Measurements from ENCODE around the gene TBC1D22A.

The TBC1D22A gene

DNA sequence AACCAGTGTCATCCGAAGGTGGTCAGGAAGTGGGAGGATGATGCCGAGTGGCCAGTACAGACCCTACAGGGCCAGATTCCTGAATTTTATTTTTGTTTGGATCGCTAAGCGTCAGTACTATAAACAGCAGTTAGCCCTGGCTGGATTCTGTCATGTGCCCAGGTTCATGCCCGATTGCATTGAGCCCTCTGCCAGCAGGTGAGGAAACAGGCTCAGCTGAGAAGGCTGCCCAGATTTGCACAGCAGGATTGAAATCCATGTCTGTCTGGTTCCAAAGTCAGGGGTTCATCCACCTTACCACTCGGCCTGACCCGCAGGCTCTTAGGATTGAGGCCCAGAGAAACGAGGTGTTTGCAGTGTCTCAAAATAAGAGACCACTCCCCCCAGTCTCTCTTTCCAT lies 9.1 kb upstream of the TBC1D22A start:
- no peak for DNase-seq

DNA sequence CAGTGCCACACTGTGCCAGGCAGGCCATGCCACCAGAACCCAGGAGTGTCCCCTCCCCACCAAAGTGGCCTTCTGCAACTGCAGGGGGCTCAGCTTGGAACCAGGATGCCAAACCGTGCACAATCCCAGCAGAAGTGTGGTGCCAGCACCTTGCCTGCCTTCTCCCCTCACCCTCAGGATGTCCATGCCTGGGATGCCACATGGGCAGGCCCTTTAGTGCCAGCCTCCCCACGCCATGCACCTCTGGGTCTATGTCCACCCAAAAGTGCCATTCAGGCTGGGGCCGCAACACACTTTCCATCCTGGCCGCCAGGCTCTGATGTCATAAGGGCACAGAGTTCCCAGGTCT lies 8.7 kb upstream of the TBC1D22A start:
- no peak for DNase-seq

DNA sequence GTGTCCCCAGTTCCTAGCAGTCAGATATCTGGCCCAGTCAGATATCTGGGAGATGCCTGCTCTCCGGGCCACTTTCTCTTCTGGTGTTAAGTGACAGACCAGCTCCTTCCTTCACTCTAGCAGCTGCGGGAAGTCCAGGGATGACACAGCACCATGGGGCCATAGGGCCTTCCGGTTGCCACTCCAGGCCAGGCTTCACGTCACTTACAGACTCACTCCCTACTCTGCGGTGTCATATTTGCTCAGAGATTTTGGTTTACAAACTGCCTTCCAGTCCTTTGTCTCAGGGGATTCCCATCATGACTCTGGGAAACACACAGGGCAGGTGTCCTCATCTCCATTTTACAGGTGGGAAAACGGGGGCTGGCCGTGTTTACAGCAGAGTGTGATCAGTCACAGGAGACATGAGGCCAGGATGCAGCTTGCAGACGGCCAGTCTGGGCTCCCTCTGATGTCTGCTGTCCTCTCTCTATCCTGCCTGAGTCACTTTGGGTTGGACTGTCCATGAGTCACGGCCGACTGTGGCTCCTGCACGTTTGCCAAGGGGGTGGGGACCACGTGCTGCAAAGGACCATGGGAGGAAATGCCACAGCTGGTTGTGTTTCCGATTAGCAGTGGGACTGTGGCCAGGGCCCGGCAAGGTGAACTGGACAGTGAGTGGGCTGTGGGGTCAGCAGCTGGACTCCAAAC lies 8.2 kb upstream of the TBC1D22A start:
- no peak for DNase-seq

DNA sequence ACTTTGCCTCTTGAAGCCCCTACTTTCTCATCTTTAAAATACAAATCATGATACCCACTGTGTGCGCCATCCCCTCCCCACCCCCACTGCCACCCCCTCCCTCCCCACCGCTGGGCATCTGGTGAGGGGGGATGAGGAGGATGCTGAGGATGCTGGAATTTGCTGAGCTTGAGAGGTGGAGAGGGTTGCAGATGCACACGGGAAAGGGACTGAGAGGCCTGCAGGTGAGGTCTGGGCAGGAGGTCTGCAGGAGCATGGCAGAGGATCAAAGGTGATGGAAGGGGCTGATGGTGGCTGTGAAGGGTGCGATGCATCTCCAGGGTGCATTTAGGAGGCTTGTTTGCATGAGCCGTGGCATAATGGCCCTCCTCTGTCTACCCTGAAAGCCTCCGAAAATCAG lies 7.6 kb upstream of the TBC1D22A start:
- no peak for DNase-seq

DNA sequence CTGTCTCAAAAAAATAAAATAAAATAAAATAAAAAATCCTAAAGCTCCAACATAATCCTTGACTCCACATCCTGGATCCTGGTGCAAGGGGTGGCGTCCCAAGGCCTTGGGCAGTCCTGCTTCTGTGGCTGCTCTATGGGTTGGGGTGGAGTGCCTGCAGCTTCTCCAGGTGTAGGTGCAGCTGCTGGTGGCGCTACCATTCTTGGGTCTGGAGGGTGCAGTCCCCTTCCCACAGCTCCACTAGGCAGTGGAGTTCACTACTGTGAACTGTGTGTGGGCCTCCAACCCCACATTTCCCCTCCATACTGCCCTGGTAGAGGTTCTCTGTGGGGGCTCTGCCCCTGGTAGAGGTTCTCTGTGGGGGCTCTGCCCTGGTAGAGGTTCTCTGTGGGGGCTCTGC lies 6.9 kb upstream of the TBC1D22A start:
- DNase-seq = no peak

DNA sequence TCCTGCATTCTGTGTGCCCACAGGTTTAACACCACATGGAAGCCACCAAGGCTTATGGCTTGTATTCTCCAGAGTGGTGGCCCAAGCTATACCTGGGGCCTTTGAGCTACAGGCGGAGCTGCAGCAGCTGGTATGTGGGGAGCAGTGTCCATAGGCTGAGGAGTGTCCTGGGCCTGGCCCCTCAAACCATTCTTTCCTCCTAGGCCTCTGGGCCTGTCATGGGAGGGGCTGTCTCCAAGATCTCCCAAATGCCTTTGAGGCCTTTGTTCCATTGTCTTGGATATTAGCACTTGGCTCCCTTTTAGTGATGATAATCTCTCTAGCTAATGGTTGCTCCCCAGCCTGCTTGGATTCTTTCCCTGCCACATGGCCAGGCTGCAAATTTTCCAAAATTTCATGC lies 6.4 kb upstream of the TBC1D22A start:
- no peak for DNase-seq

DNA sequence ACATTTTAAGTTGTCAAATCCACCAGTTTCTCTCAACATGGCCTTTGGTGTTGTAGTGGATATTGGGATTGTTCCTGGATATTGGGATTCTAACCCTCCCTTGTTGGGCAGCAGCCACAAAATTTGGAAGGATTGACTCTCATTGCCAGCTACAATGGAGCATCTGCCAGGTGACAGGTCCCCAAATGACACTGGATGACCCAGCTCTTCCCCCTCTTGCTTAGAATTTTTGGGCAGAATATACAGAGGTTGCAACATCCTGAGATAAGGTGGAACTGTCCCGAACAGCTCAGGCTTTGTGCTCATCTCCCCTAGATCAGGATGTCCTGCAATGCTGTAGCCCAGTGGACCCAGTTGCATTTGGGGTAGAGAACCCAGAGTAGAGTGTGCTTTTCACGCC lies 5.3 kb upstream of the TBC1D22A start:
- no peak for DNase-seq

DNA sequence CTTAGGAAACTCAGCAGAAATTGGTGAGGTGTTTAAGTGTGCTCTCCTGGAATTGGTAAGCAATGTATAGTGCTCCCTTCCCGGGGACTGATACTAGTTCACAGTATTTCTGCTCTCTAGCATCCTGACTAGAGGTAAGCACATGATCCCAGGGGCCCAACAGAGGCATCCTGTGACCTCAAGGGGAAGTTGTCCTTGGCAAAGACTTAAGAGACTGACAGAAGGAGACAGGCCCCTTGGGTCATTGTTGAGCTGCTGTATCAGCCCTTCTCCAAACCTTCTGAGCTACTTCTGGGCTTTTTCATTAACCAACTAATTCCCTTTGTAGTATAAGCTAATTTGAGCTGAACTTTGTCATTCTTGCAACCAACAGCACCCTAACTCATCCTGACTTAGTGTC lies 4.3 kb upstream of the TBC1D22A start:
- no peak for DNase-seq

DNA sequence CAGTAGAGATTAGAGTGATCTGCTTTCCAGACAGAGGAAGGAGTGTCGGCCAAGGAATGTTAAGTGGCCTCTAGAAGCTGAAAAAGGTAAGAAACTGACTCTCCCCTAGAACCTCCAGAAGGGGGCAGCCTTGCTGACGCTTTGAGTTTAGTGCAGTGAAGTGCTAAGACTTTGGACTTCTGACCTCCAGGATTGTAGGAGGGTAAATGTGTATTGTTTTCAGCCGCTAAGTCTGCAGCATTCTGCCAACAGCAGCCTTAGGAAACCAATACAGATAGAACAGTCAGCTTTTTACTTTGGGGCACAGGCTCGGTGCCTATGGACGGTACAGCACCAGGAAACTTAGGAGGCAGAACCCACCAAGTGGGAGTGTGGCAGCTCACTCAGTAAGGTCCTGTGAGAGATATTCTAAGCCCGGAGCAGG lies 3.6 kb upstream of the TBC1D22A start:
- DNase-seq = peak; percentile 67

DNA sequence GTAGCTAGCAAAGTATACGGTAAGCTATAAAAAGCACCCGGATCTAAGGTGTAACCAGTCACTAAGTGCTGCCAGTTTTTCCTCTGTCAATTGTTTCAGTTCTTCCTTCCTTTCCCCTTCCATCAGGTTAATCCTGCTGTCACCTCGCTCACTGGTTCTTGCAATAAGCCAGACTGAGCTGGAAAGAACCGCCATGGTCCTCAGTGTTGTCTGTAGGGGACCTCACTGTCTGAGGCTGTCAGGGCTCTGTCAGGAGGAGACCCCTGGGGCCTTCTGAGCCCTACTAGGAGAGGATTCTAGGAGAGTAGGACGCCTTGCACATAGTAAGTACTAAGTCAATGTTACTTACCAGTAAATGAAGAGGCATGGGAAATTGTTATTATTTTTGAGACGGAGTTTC lies 1.4 kb upstream of the TBC1D22A start:
- peak; percentile 11 for DNase-seq

DNA sequence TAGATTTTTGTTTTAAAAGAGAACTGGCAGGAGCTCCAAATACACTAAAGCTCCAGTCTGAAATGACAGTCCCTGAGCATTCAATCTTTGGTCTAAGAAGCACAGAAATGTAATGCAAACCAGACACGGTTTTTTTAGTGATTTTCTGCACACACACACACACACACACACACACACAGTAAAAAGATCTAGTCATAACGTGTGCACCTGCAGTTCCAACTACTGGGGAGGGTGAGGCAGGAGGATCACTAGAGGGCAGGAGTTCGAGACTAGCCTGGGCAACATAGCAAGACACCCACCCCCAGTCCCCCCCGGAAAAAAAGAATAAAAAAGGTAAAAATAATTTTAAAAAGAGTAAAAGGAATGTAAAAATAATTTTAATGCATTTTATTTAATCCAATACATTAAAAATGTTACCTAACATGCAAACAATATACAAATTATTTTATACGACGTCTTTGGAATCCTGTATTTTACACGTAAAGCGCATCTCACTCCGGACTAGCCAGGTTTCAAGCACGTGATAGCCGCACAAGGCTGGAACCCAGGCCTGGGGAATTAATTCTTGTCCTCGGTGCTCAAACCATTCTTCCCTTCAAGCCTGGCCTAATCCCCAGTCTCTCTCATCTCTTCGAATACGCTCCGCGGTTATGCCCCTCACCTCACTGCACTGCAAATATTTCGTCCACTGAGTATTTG lies 762 bp upstream of the TBC1D22A start:
- DNase-seq = peak; percentile 60

DNA sequence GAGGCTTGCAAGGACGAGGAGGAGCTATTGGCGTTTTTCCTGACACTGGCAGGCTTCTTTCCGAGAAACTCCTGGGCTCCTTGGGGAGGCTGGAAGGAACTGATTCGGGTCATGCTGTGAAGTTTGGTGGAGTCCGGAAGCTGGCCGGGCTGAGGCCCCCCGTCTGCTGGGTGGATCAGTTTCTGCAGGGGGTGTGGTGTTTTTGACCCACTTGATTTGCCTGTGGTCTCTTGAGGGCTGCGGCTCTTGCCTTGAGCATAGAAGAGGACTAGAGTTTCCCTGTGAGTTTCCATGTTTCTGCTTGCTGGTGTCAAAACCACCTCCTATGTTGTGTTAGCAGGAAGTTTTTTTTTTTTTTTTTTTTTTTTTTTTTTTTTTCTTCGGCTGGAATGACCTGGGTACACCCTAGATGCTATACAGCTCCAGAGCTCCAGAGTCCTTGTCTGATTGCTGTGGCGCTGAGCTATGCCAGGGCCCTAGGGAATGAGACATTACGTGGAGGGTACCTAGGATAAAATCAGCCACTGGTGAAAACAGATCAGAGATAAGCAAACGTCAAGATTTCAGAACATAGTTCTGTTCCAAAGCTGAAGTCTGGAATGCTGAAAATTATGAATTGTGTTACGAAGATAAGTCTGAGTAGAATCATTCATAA lies 728 bp downstream of the TBC1D22A start:
- DNase-seq = no peak

DNA sequence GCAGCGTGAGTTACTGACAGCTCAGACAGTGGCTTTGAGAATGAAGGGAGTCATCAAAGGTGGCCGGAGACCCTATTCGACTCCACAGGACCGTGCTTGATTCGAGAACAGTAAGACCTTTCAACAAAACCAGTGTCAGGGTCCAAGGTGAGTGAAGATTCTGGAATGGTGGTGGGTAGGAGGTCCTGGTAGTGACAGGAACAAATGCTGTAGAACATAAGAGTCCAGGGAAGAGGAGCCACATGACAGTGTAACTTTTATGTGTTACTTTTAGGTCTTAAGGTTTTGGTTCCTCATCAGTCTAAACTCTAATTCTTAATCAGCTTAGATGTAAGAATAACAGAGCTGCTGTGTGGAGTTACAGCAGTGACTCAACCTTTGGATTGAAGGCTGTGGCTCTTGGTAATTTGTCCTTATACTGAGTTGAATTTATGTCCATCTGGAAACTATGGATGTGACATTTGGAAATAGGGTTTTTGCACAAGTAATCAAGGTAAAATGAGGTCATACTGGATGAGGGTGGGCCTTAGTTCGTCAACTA lies 1.8 kb downstream of the TBC1D22A start:
- DNase-seq = no peak

DNA sequence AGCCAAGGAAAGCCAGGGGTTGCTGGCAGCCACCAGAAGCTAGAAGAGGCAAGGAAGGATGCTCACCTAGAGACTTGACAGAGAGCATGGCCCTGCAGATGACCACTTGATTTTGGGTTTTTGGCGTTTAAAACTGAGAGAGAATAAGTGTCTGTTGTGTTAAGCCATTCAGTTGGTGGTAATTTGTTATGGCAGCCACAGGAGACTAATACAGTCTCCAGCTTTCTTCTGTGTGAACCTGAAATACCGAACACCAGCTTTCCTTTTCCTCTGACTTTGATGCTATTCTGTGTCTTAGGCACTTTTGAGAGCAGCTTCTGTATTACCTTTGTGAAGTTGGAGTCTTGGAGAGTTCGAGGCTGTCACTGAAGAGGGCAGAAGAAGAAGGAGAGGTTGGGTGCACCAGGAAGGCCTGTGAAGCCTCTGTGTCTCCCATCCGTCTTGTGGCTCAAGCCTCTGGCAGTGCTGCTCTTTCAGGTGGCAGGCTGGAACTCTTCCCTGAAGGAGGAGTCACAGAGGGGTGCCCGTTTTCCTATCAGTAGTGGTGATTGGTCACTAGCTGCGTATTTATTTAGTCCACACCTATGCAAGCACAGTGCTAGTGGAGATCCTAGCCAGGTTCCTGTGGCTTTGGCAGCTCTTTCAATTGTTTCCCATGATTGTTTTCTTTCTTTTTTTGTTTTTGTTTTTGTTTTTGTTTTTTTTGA lies 2.5 kb downstream of the TBC1D22A start:
- DNase-seq = no peak

DNA sequence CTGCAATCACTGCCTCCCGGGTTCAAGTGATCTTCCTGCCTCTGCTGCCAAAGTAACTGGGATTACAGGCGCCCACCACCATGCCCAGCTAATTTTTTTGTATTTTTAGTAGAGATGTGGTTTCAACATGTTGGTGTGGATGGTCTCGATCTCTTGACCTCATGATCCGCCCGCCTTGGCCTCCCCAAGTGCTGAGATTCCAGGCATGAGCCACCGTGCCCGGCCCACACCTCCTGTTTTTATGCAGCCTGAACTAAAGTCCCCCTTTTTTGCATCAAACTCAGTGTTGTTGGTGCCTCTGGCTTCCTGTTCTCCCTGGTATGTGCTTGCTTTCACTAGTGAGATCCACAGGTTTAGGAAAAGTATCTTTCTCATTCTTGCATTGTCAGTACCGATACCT lies 4.2 kb downstream of the TBC1D22A start:
- DNase-seq = no peak

DNA sequence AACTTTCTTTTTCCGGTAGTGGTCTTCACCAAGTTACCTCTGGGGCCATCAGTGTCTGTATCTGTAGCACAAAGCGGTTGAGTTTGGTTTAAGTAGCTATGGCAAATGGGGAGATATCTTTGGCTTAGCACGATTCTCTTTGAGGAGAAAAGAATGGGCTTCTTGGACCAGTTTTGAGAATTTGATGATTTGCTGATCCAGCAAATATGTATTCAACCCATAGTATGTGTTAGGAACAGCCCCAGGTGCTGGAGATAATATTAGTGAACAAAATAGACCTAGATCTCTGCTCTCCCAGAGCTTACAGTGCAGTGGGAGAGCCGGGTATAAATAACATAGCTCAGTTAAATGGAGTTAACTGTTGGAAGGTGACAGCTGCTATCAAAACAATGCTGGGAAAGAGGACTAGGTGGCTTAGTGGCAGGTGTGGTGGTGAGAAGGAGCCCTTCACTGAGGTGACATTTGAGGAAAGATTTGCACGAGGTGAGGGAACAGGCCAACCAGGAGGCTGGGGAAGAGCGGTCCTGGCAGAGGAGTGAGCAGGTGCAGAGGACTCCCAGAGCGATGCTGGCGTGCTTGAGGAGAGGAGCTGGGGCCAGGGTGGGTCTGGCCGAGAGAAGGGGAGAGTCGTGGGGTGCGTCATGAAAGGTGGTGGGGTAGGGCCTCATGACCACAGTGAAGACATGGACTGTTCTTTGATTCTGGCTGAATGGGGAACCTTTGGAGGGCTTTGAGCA lies 5.0 kb downstream of the TBC1D22A start:
- DNase-seq = no peak

DNA sequence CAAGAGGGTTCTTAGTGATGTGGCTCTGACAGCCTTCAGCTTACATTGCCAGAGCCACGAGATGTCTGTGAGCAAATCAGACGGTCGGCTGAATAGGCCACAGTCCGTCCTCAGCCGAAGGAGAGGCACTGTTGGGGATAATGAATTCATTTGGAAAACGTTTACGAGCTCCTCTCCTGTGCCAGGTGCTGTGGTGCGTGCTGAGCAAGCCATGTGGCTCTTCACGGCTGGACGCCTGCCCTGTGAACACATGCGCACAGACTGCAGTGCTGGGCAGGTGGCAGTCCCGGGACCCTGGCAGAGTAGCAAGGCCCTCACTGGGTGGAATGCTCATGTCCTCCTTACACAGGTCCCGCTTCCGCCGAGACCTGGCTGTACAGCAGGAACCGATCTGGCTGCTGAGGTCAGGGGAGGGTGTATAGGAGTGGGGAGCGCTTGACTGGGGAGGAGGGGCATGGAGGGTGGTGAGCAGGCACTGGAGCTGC lies 6.8 kb downstream of the TBC1D22A start:
- DNase-seq = no peak

DNA sequence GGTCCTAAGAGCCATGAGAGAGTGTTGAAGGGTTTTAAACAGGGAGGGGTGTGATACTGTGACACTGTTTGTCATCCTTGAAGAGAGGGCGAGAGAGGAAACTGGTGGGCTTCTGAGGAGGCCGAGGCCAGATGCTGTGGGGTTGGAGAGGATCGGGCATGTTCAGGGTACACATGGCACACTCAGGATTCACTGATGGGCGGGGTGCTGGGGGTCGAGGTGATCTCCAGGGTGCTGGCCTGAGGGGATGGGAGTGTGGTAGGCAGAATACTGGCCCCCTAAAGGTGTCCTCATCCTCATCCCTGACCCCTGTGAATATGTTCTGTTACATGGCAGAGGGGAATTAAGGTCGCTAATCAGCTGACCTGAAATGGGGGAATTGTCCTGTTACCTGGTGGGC lies 7.3 kb downstream of the TBC1D22A start:
- DNase-seq = no peak

DNA sequence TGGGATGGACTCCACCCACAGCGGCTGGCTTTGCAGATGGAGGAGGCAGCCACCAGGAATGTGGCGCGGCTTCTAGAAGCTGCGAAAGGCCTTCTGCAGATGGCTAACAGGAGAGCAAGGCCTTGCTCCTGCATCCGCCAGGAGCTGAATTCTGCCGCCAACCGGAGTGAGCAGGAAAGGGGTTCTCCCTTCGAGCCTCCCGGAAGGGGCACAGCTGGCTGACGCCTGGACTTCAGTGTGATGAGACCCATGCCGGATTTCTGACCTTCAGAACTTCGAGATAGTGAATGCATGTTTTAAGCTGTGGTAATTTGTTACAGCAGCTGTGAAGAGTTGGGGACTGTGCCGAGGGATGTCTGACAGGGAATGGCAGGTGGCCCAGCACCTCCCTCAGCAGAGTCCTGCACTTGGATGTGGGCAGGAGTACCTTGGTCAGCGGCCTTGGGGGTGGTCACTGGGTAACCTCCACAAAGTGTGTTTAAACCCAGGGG lies 7.7 kb downstream of the TBC1D22A start:
- no peak for DNase-seq

DNA sequence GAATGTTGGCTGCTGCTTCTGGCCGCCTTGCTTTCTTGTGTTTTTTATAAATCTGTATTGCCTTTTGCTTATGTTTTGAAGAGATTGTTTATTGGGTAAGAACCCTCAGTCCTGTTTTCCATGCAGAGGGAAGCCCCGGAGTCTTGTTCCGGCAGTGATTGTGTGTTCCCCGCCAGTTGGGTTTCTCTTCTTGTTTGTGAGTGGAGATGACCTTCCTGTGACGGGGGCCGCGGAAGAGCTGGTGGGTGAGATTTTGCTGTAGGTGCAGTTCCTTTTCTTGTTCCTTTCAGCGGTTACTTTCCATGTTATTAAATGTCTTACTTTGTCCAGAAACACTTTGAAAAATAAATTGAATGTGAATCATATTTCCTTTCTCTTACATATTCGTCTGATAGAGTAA lies 8.3 kb downstream of the TBC1D22A start:
- DNase-seq = no peak

DNA sequence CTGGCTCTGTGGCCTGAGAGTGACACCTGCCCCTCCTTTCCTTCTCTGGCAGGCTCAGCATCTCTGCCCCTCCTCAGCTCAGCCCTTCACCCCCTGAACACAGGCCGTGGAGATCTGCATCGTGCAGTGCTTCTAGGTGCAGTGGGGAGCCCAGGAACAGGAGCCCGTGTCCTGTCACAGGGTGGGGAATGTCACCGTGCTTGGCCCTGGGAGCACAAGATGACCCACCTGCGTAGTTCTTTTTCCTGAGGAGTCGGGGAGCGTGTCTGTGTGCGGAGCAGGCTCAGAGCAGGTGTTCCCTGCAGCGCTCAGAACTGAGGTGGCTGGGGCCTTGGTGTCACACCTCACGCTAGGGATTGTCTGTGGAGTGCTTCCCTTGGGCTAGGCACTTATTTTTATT lies 10.6 kb downstream of the TBC1D22A start:
- DNase-seq = no peak

DNA sequence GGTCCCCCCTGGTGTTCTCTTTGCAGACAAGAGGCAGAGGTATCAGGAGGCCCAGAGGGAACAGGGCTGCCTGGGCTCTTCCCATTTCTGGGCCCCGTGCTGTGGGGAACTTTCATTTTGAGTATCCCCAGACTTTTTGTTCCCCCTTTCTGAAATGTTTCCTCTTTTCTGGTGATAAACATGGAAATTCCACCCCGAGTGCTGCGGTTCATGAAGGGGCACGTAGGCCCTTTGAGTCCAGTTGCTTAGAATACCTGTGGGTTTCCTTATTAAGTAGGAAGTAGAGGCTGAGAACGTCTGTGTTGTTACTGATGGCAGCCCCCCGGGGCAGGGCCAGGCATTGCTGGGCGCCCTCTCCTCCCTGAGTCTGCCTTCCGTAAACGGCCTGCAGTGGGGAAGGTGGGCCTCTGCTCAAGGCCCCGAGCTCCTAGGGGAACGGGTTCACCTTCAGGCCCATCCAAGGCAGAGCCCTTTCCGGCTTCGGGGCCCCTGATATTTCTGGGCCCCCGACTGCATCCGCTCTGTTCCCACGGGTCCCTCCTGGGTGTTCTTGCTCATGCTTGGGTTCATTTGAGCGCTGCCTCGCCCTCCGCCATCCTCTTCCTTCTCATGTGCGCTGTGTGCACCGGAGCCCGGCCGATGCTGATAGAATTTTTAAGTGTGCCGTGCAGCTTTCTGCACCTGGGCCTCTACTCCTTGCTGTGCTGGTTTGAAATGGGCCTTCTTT lies 12.0 kb downstream of the TBC1D22A start:
- DNase-seq = no peak

Data from NCI-H82 (cell line).